22Rv1 (cell line): ENCODE data around the gene CENPS.
"Not testable (repeated sequence)": the region's sequence is repeated elsewhere in the genome, so short reads cannot be mapped to it uniquely, and the experiment has no call there.

Experiments used
- H3K27ac ChIP-seq: fragments of 450-650 bp; 2 replicates; pipeline ENCODE4 v1.5.1; 2017
- CTCF ChIP-seq: fragments of 450-650 bp; IDR thresholded peaks from 2 replicates; pipeline ENCODE4 v1.5.1; 2017; ENCODE audit warnings: mild to moderate bottlenecking
- ZFX ChIP-seq: fragments of 450-650 bp; IDR thresholded peaks from 2 replicates; pipeline ENCODE4 v1.6.1; 2017; ENCODE audit warnings: antibody characterized with exemption, borderline replicate concordance

The CENPS gene

GRCh38 chr1:10449751-10450150 lies 19.5 kb downstream of the CENPS start, which contains the start of gene CORT:
Gene CORT, plus strand, starts transcription at chr1:10450031. Its CDS starts 193 bp downstream, at chr1:10450224.
- TF ChIP-seq ZFX = no peak
- TF ChIP-seq CTCF = no peak
- H3K27ac ChIP-seq = no peak within 1 kb of the TSS

GRCh38 chr1:10450156-10450814 lies 20.1 kb downstream of the CENPS start:
- no peak overlapping the region for H3K27ac ChIP-seq
- TF ChIP-seq ZFX = no peak
- TF ChIP-seq CTCF = no peak

GRCh38 chr1:10450836-10451235 lies 20.6 kb downstream of the CENPS start:
- H3K27ac ChIP-seq = no peak overlapping the region

GRCh38 chr1:10451287-10451686 lies 21.1 kb downstream of the CENPS start:
- H3K27ac ChIP-seq = no peak overlapping the region
- TF ChIP-seq CTCF = no peak
- no peak for TF ChIP-seq ZFX

More at GRCh38 chr1:10450836-10451235, 20.6 kb downstream of the CENPS start:
- no peak for TF ChIP-seq ZFX
- no peak for TF ChIP-seq CTCF

GRCh38 chr1:10456048-10456447 lies 25.8 kb downstream of the CENPS start:
- no peak overlapping the region for H3K27ac ChIP-seq
- no peak for TF ChIP-seq CTCF
- no peak for TF ChIP-seq ZFX

GRCh38 chr1:10456661-10457060 lies 26.4 kb downstream of the CENPS start:
- H3K27ac ChIP-seq = no peak overlapping the region
- TF ChIP-seq ZFX (no peak), CTCF (no peak)

- H3K27ac ChIP-seq = not testable (repeated sequence)
Observed at GRCh38 chr1:10457462-10457861, 27.2 kb downstream of the CENPS start.

- TF ChIP-seq ZFX (no peak), CTCF (no peak)
- H3K27ac ChIP-seq = no peak overlapping the region
Observed at GRCh38 chr1:10457875-10458274, 27.6 kb downstream of the CENPS start.
